Left renal pelvis (tissue), 4 donors: ENCODE results near the gene MKX. TPM values are rescaled to one million over a fixed set of nuclear protein-coding genes. Genes with fewer than 3 reads are reported as not detected.

Experiments
- DNase-seq, 4 donors: peaks; one replicate each; pipeline ENCODE4 v3.0.0-alpha.2; 2013; ENCODE audit warnings: low read depth in 4 of 4, low spot score in 3 of 4
- polyA plus RNA-seq, 4 donors: library from polyadenylated mRNA; unstranded; fragments of 120-200 nt; gene quantifications; one replicate each; pipeline ENCODE4 v1.2.1, GENCODE V29; 2013; ENCODE audit not compliant: insufficient read length in 4 of 4

Gene MKX, protein sequence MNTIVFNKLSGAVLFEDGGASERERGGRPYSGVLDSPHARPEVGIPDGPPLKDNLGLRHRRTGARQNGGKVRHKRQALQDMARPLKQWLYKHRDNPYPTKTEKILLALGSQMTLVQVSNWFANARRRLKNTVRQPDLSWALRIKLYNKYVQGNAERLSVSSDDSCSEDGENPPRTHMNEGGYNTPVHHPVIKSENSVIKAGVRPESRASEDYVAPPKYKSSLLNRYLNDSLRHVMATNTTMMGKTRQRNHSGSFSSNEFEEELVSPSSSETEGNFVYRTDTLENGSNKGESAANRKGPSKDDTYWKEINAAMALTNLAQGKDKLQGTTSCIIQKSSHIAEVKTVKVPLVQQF
- 10 to 100 TPM in 1 of 4 donors, under 1 TPM in 3; 0.11 to 10.2 (median 0.42) TPM for polyA plus RNA-seq

- DNase-seq: no peak
Measured at GRCh38 chr10:27745732-27746396, at the start of gene MKX. TSS of gene MKX (minus strand) at chr10:27745819. CDS start at chr10:27743415, 2,404 bp downstream.

- no peak for DNase-seq
Measured at GRCh38 chr10:27794157-27794556, 48.5 kb upstream of the MKX start.

DNA sequence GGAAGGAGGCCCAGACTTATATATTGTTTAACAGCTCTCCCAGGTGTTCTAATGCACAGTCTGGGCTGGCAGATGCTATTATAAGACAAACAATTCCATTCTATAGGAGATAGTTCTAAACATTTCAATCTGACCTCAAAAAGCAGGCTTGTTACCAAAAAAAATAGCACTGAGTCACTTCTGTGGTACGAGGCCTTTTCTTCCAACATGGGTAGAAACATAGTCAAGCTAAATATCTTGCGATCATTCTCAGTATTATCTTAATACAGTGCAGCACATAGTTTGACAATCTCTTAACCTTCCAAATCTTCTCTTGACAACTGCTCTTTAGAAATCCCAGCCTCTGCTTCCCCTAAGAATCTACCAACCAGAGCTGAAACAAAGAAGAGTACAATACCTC lies 46.6 kb upstream of the MKX start:
- DNase-seq: no peak

GRCh38 chr10:27784272-27784671 lies 38.7 kb upstream of the MKX start:
- no peak for DNase-seq

- no peak for DNase-seq
Measured at GRCh38 chr10:27783660-27784059, 38.0 kb upstream of the MKX start.

DNA sequence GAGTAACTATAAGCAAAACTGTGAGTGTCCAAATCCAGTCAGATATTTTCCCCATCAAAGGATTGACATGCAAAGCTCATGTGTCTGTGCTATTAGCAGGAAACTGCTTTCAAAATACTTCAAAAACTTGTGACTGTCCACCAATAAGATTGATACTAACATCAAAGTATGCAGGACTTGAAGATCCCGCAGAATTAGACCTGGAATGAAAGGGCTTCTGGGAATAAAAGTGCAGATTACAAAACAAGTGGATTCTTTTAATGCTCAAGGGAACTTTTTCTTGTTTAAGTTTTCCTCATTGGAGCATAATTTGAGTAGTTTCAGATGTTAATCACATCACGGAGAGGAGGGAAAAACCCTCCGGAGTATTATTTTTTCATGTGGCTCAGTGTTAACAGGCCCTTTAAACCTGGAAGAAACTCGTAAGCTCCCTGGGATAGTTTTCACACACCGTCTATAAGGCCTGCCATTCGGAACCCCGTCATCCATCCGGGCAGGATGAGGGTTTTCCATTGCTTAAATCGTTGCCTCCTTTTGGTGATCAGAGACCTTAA lies 33.9 kb upstream of the MKX start:
- DNase-seq: no peak

DNA sequence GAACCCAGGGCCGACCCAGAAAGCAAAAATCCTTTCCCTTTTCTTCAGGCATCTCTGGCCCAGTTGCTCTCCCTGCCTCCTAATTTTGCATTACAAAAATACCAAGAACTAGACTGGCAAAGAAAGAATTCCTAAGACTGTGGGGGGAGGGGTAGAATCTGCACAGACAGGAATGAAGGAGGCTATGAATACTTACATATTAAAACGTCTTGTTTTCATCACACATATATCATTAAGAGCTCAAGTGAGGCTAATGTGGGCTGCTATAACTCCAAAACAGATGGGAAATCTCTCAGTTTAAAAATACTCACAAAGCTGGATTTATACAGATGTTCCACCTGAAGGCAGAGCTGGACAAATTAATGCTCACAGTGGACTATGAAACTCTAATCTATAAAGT lies 29.2 kb upstream of the MKX start:
- no peak for DNase-seq

DNA sequence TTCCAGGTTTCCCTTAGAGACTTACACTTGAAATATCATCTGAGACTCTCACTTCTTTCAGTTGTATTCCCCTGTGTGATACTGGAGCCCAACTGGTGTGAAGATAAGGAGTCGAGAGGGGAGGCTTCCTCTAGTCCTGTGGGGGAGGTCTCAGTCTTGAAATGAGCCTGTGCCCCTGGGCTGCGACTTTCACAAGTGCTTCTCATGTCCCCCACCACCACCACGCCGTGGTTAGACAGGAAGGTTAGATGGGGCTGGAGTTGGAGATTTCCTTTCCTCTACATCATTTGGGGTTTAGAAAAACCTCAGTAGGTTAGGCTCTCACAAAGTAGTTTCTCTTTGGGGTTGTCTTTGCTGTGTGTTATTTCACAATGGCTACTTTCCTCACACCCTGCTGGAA lies 25.6 kb upstream of the MKX start:
- DNase-seq: no peak

DNA sequence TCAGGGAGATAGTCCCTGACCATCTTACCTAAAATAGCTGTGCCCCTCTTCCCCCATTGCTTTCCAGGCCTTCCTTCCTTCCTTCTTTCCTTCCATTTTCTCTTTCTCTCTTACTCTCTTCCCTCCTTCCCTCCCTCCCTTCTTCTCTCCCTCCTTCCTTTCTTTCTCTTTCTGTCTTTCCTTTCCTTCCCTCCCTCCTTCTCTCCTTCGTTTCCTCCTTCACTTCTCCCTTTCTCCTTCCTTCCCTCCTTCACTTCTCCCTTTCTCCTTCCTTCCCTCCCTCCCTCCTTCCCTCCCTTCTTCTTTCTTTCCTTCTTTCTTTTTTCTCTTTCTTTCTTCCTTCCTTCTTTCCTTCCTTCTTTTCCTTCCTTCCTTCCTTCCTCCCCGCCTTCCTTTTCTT lies 24.6 kb upstream of the MKX start:
- no peak for DNase-seq

GRCh38 chr10:27760867-27761266 lies 15.2 kb upstream of the MKX start:
- DNase-seq: no peak

GRCh38 chr10:27759483-27760272 lies 14.1 kb upstream of the MKX start:
- DNase-seq: no peak

DNA sequence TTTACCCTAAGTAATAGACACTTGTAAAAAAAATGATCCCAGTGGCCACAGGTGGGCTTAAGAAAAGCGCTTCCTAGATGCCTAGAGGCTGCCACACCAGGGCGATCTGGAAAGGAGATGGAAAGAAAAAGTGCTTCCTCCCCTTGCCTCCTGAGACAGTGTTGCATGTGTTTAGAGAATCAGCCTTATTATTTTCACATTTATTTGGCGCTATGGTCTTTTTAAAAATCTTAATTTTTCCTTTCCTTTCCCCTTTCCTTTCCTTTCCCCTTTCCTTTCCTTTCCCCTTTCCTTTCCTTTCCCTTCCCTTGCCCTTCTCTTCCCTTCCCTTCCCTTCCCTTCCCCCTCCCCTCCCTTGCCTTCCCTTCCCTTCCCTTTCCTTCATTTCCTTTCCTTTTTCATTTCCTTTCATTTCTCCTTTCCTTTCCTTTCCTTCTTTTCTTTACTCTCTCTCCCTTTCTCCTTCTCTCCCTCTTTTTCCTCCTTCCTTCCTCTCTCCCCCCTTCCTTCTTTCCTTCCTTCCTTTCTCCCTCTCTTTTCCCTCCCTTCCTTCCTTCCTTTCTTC lies 7.1 kb upstream of the MKX start:
- no peak for DNase-seq

- no peak for DNase-seq
Measured at GRCh38 chr10:27748601-27749000, 3.0 kb upstream of the MKX start.

GRCh38 chr10:27747096-27747451 lies 1.5 kb upstream of the MKX start:
- DNase-seq: no peak

DNA sequence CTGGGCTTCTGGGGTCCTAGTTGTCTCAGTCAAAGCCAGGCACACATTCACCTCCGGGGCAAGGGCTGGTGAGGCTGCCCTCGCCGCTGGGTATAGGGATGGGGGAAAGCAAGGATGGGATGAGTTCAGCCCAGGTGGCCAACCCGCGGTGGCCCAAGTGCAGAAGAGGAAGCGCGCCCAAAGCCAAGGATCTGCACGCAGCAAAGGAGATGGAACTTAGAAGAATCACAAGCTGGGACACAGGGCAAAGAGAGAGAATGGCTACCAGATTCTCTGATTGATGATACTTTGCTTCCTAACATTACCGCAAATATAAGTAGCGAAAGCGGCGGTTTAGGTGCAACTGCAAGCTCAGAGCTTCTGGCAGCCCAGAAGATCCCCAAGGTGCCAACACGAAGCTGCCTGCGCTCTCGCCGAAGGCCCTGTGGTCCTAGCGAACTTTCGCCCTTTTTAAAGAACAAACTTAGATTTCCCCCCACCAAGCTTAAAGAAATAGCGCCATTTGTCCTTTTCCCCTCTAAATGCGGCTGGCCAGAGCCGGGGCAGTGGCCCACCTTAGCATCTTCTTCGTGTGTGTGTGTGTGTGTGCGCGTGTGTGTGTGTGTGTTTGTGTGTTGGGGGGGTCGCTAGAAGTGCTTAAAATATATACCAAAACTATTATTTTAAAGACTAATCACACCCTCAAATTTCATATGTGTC lies 927 bp upstream of the MKX start:
- no peak for DNase-seq

- no peak for DNase-seq
Measured at GRCh38 chr10:27744802-27745731, 552 bp downstream of the MKX start.

GRCh38 chr10:27743877-27744801 lies 1.5 kb downstream of the MKX start:
- no peak for DNase-seq
